ENCODE results near the gene CEP112. TPM values are rescaled to one million over a fixed set of nuclear protein-coding genes. Genes with fewer than 3 reads are reported as not detected.
"Not testable (repeated sequence)": the region's sequence is repeated elsewhere in the genome, so short reads cannot be mapped to it uniquely, and the experiment has no call there.

CEP112 gene
- total RNA-seq, 6 donors from 2014 or later: 14.3 to 70.2 (median 31.0) TPM

- no peak for ATAC-seq (ENCODE audit: low FRiP score in 2 of 2)
- 92 to 97% methylated on average over 1 of the region's 1 CpG for WGBS, 2 donors
Observed at GRCh38 chr17:65814418-65814817, 377.5 kb downstream of the CEP112 start.

GRCh38 chr17:65813306-65813705 is 378.6 kb downstream of the CEP112 start:
- Histone ChIP-seq H3K4me3 (no peak overlapping the region), H3K36me3 (no peaks in the 10 kb centered on the region), H3K4me1 (no peaks in the 10 kb centered on the region), H3K9me3 (peaks cover 0 to 6% (median 0%) of the 10 kb centered on the region in 4 donors), H3K27ac (no peak overlapping the region), H3K27me3 (no peaks in the 10 kb centered on the region)
- TF ChIP-seq POLR2AphosphoS5 (IDR thresholded peaks at IDR 0.05) (no peak), POLR2A (IDR thresholded peaks at IDR 0.05) (no peak), EP300 (IDR thresholded peaks at IDR 0.05) (no peak), CTCF (IDR thresholded peaks at IDR 0.05) (no peak)
- ATAC-seq (ENCODE audit: low FRiP score in 2 of 2): no peak
- 79 to 80% methylated on average over 3 of the region's 3 CpGs for WGBS, 2 donors
- no peak for DNase-seq

More at GRCh38 chr17:65814418-65814817, 377.5 kb downstream of the CEP112 start:
- TF ChIP-seq POLR2A (IDR thresholded peaks at IDR 0.05) (no peak), EP300 (IDR thresholded peaks at IDR 0.05) (no peak), POLR2AphosphoS5 (IDR thresholded peaks at IDR 0.05) (no peak), CTCF (IDR thresholded peaks at IDR 0.05) (no peak)
- Histone ChIP-seq H3K9me3 (no peaks in the 10 kb centered on the region), H3K36me3 (no peaks in the 10 kb centered on the region), H3K27ac (no peak overlapping the region), H3K4me3 (no peak overlapping the region), H3K4me1 (no peaks in the 10 kb centered on the region), H3K27me3 (no peaks in the 10 kb centered on the region)
- no peak for DNase-seq

DNA sequence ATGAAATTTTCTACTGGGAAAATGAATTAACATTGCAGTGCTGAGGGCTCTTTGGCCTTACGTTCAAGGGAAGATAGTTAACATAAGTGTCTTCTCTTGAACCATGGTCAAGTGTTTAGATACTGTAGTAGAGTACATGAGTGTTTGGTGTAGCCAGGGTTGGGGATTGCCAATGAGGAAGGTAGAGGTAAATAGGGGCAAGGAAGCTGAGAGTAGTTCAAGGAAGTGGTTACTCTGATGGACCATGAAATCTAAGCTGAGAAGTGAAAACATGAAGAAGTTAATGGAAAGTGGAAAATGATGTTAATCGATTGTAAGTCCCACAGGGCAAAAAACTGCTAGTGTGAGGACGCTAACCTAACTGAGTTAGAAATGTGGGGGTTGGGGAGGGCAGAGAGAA is 380.9 kb downstream of the CEP112 start:
- Histone ChIP-seq H3K27me3 (no peaks in the 10 kb centered on the region), H3K9me3 (peaks cover 0 to 18% (median 6%) of the 10 kb centered on the region in 4 donors), H3K36me3 (no peaks in the 10 kb centered on the region), H3K27ac (no peak overlapping the region), H3K4me1 (no peaks in the 10 kb centered on the region), H3K4me3 (no peak overlapping the region)
- 54 to 55% methylated on average over 3 of the region's 3 CpGs for WGBS, 2 donors
- DNase-seq (no peak), ATAC-seq (ENCODE audit: low FRiP score in 2 of 2) (no peak)
- TF ChIP-seq POLR2A (IDR thresholded peaks at IDR 0.05) (no peak), EP300 (IDR thresholded peaks at IDR 0.05) (no peak), POLR2AphosphoS5 (IDR thresholded peaks at IDR 0.05) (no peak), CTCF (IDR thresholded peaks at IDR 0.05) (no peak)

- H3K27ac ChIP-seq: no peak overlapping the region
- TF ChIP-seq POLR2A (IDR thresholded peaks at IDR 0.05) (no peak), CTCF (IDR thresholded peaks at IDR 0.05) (no peak)
- 72 to 81% methylated on average over 2 of the region's 2 CpGs for WGBS, 2 donors
- ATAC-seq (ENCODE audit: low FRiP score in 2 of 2) (no peak), DNase-seq (no peak)
- H3K27me3 ChIP-seq: no peaks in the 10 kb centered on the region
- H3K36me3 ChIP-seq: no peaks in the 10 kb centered on the region
- H3K9me3 ChIP-seq: peaks cover 0 to 18% (median 6%) of the 10 kb centered on the region in 4 donors
- H3K4me1 ChIP-seq: no peaks in the 10 kb centered on the region
- H3K4me3 ChIP-seq: no peak overlapping the region
Observed at GRCh38 chr17:65809366-65809765, 382.6 kb downstream of the CEP112 start.

GRCh38 chr17:65808566-65808965 is 383.4 kb downstream of the CEP112 start:
- not testable (repeated sequence) for H3K4me1 ChIP-seq; H3K36me3 ChIP-seq; H3K4me3 ChIP-seq; H3K27me3 ChIP-seq; DNase-seq; H3K27ac ChIP-seq; ATAC-seq (ENCODE audit: low FRiP score in 2 of 2)
- WGBS, 2 donors: 76 to 84% methylated on average over 1 of the region's 1 CpG
- H3K9me3 ChIP-seq: peaks cover 0 to 18% (median 6%) of the 10 kb centered on the region in 4 donors
